ENCODE data around the gene TMOD1.
"Not testable (repeated sequence)": the region's sequence is repeated elsewhere in the genome, so short reads cannot be mapped to it uniquely, and the experiment has no call there.

DNA sequence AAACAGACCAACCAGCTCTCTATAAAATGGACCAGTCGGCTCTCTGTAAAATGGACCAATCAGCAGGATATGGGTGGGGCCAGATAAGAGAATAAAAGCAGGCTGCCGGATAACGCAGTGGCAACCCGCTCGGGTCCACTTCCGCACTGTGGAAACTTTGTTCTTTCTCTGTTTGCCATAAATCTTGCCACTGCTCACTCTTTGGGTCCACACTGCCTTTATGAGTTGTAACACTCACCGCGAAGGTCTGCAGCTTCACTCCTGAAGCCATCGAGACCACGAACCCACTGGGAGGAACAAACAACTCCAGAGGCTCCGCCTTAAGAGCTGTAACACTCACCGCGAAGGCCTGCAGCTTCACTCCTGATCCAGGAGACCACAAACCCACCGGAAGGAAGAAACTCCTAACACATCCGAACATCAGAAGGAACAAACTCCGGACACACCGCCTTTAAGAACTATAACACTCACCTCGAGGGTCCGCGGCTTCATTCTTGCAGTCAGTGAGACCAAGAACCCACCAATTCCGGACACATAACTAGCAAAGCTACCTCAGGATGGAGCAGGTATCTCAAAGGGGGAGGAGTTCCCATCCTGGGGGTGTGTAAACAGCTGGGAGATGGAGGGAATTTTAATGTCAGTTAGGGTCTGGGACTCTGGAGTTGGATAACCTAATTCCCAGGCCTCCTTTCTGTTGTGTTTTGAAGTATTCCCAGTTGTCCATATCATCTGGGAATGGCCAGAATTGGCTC is 73.6 kb downstream of the TMOD1 start:
- TF ChIP-seq, protein P1, sequence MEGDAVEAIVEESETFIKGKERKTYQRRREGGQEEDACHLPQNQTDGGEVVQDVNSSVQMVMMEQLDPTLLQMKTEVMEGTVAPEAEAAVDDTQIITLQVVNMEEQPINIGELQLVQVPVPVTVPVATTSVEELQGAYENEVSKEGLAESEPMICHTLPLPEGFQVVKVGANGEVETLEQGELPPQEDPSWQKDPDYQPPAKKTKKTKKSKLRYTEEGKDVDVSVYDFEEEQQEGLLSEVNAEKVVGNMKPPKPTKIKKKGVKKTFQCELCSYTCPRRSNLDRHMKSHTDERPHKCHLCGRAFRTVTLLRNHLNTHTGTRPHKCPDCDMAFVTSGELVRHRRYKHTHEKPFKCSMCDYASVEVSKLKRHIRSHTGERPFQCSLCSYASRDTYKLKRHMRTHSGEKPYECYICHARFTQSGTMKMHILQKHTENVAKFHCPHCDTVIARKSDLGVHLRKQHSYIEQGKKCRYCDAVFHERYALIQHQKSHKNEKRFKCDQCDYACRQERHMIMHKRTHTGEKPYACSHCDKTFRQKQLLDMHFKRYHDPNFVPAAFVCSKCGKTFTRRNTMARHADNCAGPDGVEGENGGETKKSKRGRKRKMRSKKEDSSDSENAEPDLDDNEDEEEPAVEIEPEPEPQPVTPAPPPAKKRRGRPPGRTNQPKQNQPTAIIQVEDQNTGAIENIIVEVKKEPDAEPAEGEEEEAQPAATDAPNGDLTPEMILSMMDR (IDR thresholded peaks at IDR 0.05) = not testable (repeated sequence)
- TF ChIP-seq POLR2AphosphoS5, POLR2A (IDR thresholded peaks at IDR 0.05): not testable (repeated sequence)

All from breast epithelium (tissue), 3 donors.